Stimulated activated CD4-positive, alpha-beta T cell treated with anti-CD3 and anti-CD28 coated beads, Interleukin-4, amount 100 ng/mL, for 1 hour (primary cell): ENCODE data around the gene TK1.

Experiments used
- DNase-seq: peaks from one replicate; pipeline ENCODE4 v3.0.0-alpha.2; 2020

TK1 gene

GRCh38 chr17:78132767-78133178 lies 54.1 kb downstream of the TK1 start:
- DNase-seq, result no peak

GRCh38 chr17:78132084-78132676 lies 54.7 kb downstream of the TK1 start:
- peak; percentile 69 for DNase-seq

- DNase-seq, result peak; percentile 63
Measured at GRCh38 chr17:78131172-78132083, 55.4 kb downstream of the TK1 start.

DNA sequence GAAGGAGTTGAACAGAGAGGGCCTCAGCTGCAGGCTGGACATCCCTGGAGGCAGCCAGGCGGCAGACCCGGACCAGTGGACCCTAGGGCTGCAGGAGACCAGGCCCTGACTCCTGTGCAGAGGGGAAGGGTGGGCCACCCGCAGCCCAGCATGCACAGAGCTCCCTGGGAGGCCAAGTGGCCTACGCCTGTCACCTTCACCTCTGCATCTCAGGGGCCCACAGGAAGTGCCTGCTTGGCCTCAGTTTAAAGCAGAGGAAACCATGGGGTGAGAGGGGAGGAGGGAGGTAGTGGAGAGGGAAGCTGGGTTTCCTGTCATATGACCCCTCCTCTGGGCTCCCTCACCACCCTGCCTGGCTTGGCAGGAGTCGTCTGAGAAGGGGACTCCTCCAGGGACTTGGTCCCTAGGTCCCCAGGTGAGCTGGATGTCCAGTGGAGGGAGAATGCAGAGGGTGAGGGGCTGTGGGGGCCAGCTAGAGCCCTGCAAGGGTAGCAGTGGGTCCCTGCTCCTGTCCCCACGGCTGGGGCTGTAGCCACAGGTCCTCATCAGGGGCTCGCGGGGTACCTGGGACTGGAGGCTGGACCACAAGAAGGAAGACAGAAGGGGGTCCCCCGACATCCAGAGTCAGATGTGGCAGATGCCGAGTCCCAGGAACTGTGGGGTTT lies 56.3 kb downstream of the TK1 start, which contains the start of gene TMC8:
TSS of gene TMC8 (plus strand) at position 335 of the 665 bp plus-strand sequence. CDS start 818 bp downstream, outside the sequence.
- DNase-seq, result peak; percentile 50

GRCh38 chr17:78130090-78130436 lies 56.8 kb downstream of the TK1 start:
- no peak for DNase-seq

DNA sequence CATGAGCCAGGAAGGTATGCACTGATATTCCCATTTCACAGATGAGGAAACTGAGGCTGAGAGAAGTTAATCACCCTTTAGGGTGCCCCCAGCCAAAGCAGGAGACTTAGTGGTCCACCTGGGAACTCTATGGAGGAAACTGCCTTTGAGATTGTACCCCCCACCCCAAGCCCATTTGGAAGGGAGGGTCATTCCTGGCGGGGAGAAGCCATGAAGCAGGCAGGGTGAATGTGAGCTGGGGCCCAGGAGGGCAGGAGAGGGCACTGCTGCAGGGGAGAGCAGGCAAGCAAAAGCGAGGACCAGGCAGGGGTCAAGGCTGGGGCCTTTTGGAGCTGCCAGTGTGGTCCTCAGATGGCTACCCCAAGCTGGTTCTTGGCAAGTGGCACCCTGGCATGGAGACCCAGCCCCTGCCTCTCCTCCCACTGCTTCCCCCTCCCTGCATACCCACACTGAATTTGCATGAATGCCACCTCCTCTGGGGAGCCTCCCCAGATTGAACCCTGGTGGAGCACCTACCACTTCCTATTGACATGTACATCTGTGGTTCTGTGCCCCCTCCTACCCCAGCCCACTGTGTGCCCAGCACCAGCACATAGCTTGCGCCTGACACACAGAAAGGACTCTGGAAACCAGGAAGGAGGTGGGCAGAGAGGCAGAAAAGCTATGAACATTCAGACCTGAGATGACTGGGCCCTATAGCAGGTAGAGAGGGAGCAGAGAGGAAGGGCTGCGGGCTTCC lies 57.3 kb downstream of the TK1 start:
- DNase-seq, result no peak

DNA sequence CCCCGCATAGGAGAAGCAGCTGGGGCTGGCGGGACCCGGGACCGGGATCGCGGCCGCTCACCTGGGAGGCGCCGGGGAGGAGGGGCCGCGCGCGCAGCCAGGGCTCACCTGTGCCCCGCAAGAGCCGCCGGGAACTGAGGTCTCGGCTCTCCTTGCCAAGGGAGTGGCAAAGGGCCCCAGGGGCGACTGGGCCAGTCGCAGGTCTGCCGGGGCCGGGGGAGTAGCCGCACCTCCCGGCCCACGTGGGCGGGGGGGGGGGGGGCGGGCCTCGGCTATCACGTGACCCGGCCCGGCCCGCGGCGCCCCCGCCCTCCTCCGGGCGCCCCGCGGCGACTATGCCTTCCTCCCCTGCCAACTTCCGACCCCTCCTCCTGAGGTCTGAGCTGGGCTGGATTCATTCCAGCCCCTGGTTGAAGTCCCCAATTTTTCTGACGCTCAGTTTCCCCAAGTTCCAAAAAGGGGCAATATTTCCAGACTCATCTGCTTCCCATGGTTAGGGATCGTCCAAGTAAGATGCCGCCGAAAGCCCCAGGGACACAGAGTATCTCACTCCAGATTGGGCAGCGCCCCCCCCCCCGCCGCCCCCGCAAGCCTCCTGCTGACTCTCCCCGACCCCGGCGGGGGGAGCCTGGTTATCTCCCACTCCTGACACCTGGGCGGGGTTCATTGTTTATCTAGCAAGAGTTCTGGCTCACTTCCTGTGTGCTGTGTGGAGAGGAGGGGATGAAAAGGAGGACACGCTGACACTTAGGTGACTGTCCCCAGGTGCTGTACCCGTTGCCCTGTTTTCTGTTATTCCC lies 58.1 kb downstream of the TK1 start, which contains the start of gene TMC6:
TSS of gene TMC6 (minus strand) at position 205 of the 800 bp plus-strand sequence. CDS start 1,923 bp downstream, outside the sequence.
- peak; percentile 60 for DNase-seq

- no peak for DNase-seq
Measured at GRCh38 chr17:78127888-78128550, 58.8 kb downstream of the TK1 start.

DNA sequence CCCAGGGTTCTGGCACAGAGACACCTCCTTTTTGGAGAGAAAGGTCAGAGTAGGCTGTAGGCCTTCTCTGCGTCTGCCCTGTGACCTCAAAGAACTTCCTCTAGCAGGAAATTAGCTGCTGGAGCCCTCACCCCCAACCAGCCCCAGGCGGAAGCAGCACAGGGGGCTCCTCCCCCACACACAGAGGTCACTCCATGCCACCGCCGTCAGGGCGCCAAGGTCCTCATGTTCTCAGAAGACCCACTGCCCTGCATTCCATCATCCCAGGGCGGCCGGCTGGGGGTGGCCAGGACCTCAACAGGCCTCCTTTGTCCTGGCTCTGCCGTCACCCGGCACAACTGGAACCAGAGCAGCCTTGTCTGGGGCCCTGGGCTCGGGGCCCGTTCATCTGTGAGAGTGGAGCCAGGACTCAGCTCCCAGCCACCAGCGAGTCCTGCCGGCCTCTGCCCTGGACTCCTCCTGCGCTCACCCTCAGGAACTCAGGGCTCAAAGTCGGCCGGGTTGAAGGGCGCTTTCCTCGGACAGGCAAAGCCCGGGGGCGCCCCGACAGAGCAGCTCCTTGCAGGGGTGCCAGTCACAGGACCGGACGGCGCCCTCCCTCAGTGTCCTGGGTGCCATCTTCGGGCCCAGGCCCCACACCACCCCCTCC lies 59.5 kb downstream of the TK1 start:
- DNase-seq, result peak; percentile 54

DNA sequence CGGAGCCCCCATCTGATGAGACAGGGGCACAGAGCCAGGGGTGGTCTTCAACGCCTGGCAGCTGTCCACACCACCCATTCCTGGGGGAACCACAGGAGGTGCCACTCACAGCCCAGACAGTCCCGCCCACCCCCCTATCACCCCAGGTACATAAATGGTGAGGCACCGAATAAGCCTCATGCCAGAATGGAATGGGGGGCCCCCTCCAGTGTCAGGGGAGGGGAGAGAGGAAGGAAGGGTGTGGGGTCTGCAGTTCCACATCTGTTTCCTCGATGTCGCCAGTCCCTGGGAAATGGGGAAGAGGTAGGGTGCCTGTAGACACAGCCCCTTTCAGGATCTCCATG lies 60.0 kb downstream of the TK1 start:
- DNase-seq, result no peak

- no peak for DNase-seq
Measured at GRCh38 chr17:78125976-78126894, 60.6 kb downstream of the TK1 start.

GRCh38 chr17:78125138-78125913 lies 61.5 kb downstream of the TK1 start:
- peak; percentile 51 for DNase-seq

DNA sequence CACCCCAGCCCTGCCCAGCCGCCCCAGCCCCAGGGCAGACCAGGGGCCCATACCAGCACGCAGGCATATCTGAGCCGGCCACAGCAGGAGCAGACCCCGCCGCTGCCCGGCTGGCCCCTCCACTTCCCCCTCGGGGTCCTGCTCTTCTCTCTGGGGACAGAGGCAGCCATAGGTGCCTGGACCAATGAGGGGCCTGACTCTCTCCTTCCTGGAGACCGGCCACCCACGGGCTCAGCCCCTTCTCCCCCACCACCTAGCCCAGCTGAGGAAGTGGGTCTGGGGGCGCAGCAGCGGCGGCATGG lies 62.1 kb downstream of the TK1 start:
- DNase-seq, result no peak
